DND-41 (cell line): ENCODE measurements around the gene CYTH4.

Source experiments
- ATAC-seq: fragments of 200-7000 bp; cut with Tn5 transposase; 3 replicates; pipeline ENCODE4 v1.9.1; 2021; ENCODE audit warnings: low read depth; ENCODE audit not compliant: insufficient read depth
- DNase-seq: peaks from one replicate; pipeline ENCODE4 v3.0.0-alpha.2; 2020
- H2AFZ ChIP-seq: 2 replicates; pipeline ENCODE4 v1.6.0; 2012; ENCODE audit warnings: low read depth, low read length
- H3K27ac ChIP-seq: 2 replicates; pipeline ENCODE4 v1.5.1; 2012; ENCODE audit warnings: low read length, inconsistent platforms
- H3K27me3 ChIP-seq: fragments of 200-600 bp; sonication (generic); 2 replicates; pipeline ENCODE4 v1.6.0; 2012; ENCODE audit warnings: low read length, mild to moderate bottlenecking, inconsistent platforms; ENCODE audit not compliant: insufficient read depth, poor library complexity
- H3K36me3 ChIP-seq: 2 replicates; pipeline ENCODE4 v1.5.1; 2012; ENCODE audit warnings: low read length, inconsistent platforms; ENCODE audit not compliant: insufficient read depth
- H3K4me1 ChIP-seq: 2 replicates; pipeline ENCODE4 v1.5.1; 2012; ENCODE audit warnings: mild to moderate bottlenecking, low read length; ENCODE audit not compliant: insufficient read depth
- H3K4me2 ChIP-seq: 2 replicates; pipeline ENCODE4 v1.6.0; 2012; ENCODE audit warnings: mild to moderate bottlenecking, moderate library complexity, low read length, inconsistent platforms; ENCODE audit not compliant: insufficient read depth
- H3K4me3 ChIP-seq, 2 experiments: fragments of 200-600 bp in 1 of 2; shearing (Covaris generic) in 1 of 2; 2 replicates each; pipeline ENCODE4 v1.5.1; 2012 to 2016; ENCODE audit warnings: inconsistent platforms in 2 of 2, low read length in 2 of 2, mild to moderate bottlenecking in 2 of 2, low read depth in 1 of 2, moderate library complexity in 1 of 2
- H3K79me2 ChIP-seq: 2 replicates; pipeline ENCODE4 v1.6.0; 2012; ENCODE audit warnings: low read length, inconsistent platforms; ENCODE audit not compliant: insufficient read depth
- H3K9ac ChIP-seq: 2 replicates; pipeline ENCODE4 v1.6.0; 2012; ENCODE audit warnings: low read depth, mild to moderate bottlenecking, inconsistent platforms, low read length, moderate library complexity
- H3K9me3 ChIP-seq: 2 replicates; pipeline ENCODE4 v1.5.1; 2012; ENCODE audit warnings: low read length, moderate library complexity, mild to moderate bottlenecking, inconsistent platforms; ENCODE audit not compliant: insufficient read depth, severe bottlenecking
- H4K20me1 ChIP-seq: 2 replicates; pipeline ENCODE4 v1.6.0; 2012; ENCODE audit warnings: low read length; ENCODE audit not compliant: insufficient read depth
- EZH2 ChIP-seq: IDR thresholded peaks from 3 replicates; pipeline ENCODE4 v1.6.1; 2012; ENCODE audit warnings: borderline replicate concordance, low read depth, mild to moderate bottlenecking, moderate library complexity, low read length, inconsistent platforms; ENCODE audit not compliant: severe bottlenecking
- TF ChIP-seq, protein P1 (sequence below): IDR thresholded peaks from 2 replicates; pipeline ENCODE4 v1.5.1; 2012; ENCODE audit warnings: borderline replicate concordance, low read length, moderate library complexity, mild to moderate bottlenecking; ENCODE audit not compliant: poor library complexity, severe bottlenecking; ENCODE audit errors: extremely low read depth

Gene CYTH4

DNA sequence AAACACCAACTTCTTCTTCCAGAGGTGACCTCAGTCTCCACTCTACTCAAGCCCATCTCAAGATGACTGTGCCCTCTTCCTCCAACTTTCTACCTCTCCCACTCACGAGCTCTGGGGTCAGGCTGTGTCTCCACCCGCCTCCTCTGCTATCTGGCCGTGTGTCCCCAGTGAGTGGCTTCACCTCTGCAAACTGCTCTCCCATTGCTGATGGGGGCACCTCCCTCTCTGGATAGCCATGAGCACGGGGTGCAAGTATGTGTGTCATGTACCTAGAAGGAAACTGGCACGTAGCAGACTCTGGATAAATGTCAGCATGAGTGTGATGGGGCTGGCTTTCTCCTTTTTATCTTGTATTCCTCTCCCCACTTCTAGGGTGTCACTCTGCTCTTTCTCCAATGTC lies 20.0 kb upstream of the CYTH4 start:
- no peak overlapping the region for H3K4me2 ChIP-seq
- H3K79me2 ChIP-seq: no peaks in the 10 kb centered on the region
- DNase-seq (no peak), ATAC-seq (no peak)
- H3K27ac ChIP-seq: no peak overlapping the region
- peaks cover 6% of the 10 kb centered on the region for H3K4me1 ChIP-seq
- H3K4me3 ChIP-seq: no peak overlapping the region
- H2AFZ ChIP-seq: no peak overlapping the region
- peaks cover 12% of the 10 kb centered on the region for H3K9me3 ChIP-seq
- H3K9ac ChIP-seq: no peak overlapping the region
- H3K36me3 ChIP-seq: no peaks in the 10 kb centered on the region
- H3K27me3 ChIP-seq: peaks cover 4% of the 10 kb centered on the region
- H4K20me1 ChIP-seq: no peaks in the 10 kb centered on the region; the same call in 1 of the 2 replicates
- TF ChIP-seq, protein P1, sequence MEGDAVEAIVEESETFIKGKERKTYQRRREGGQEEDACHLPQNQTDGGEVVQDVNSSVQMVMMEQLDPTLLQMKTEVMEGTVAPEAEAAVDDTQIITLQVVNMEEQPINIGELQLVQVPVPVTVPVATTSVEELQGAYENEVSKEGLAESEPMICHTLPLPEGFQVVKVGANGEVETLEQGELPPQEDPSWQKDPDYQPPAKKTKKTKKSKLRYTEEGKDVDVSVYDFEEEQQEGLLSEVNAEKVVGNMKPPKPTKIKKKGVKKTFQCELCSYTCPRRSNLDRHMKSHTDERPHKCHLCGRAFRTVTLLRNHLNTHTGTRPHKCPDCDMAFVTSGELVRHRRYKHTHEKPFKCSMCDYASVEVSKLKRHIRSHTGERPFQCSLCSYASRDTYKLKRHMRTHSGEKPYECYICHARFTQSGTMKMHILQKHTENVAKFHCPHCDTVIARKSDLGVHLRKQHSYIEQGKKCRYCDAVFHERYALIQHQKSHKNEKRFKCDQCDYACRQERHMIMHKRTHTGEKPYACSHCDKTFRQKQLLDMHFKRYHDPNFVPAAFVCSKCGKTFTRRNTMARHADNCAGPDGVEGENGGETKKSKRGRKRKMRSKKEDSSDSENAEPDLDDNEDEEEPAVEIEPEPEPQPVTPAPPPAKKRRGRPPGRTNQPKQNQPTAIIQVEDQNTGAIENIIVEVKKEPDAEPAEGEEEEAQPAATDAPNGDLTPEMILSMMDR: no peak
- no peak for TF ChIP-seq EZH2

DNA sequence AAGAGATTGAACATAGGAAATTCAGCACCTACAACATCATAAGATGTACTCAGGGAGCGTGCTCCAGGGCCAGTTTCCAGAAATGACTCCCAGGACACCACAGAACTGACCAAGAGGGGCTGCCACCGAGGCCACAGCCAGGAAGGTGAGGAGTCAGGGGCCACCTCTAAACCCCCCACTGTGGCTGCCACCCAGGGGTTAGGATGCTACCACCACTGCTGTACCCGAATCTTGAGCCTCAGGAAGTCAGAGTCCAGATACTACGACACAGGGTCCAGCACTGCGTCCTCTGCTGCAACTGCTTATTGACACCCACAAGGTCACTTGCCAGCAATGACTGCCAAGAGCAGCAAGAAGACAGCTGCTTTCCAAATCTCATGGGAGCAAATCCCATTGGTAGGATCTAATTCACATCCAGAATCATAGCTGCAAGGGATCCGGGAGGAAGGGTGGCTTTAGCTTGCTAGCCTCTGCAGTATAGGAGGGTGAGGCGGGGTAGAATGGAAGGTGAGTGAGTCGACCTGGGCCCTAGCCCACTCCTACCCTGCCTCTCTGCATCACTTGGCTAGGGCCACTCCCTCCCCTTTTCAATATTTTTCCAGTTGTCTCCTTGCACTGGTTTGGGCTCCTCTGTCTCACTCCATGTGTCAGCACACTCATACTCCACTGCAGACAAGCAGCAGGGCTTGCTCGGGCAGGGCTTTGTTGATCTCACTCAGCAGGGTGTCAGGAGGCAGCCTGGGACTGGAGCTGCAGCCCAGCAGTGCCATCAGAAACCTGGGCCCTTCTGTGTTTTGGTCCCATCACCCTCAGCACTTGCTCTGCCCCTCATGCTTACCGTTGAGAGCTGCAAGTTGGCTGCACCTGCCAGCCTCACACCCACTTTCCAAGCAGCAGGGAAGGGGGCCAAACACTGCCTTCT lies 18.1 kb upstream of the CYTH4 start:
- no peak for TF ChIP-seq EZH2
- TF ChIP-seq, protein P1: no peak
- H3K4me2 ChIP-seq: no peak overlapping the region

DNA sequence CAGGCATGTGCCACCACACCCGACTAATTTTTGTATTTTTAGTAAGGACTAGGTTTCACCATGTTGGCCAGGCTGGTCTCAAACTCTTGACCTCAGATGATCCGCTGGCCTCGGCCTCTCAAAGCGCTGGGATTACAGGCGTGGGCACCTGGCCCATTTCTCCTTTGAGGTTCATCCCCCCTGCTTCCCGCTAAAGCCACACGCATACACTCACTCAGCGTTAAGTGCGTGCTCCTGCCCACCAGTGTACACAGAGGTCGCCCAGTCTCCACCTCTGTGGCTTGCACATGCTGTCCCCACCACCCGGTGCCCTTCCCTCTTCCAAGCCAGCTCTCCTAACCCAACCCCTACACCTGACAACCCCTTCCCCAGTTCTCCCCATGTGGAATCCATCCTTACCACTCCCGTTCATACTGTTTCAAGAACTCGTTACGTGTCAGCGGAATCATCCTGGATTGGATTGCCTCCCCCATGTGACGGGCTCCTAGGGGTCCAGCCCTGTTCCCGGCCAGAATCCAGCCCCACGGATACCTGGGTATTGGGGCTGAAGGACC lies 15.7 kb upstream of the CYTH4 start:
- peak overlapping the region; percentile 43; the same call in 1 of the 2 replicates for H3K9ac ChIP-seq
- ATAC-seq (peak; percentile 28; the same call in 2 of the 3 replicates), DNase-seq (no peak)
- no peak overlapping the region for H2AFZ ChIP-seq
- peaks cover 16% of the 10 kb centered on the region for H3K27me3 ChIP-seq
- H4K20me1 ChIP-seq: no peaks in the 10 kb centered on the region
- no peak overlapping the region for H3K27ac ChIP-seq
- peak overlapping the region; percentile 68 for H3K4me2 ChIP-seq
- peaks cover 12% of the 10 kb centered on the region for H3K9me3 ChIP-seq
- H3K79me2 ChIP-seq: no peaks in the 10 kb centered on the region
- peak overlapping the region in 1 of 2 experiments; percentile 55; a peak in 1 of 4 replicates for H3K4me3 ChIP-seq
- no peaks in the 10 kb centered on the region for H3K36me3 ChIP-seq
- TF ChIP-seq, protein P1: no peak
- peaks cover 7% of the 10 kb centered on the region for H3K4me1 ChIP-seq

More for the DNA sequence above, 18.1 kb upstream of the CYTH4 start:
- H3K36me3 ChIP-seq: no peaks in the 10 kb centered on the region
- peaks cover 4% of the 10 kb centered on the region for H3K27me3 ChIP-seq
- peaks cover 12% of the 10 kb centered on the region for H3K9me3 ChIP-seq
- no peak overlapping the region for H3K4me3 ChIP-seq
- H3K4me1 ChIP-seq: peaks cover 7% of the 10 kb centered on the region
- no peak overlapping the region for H3K9ac ChIP-seq
- H3K27ac ChIP-seq: no peak overlapping the region
- DNase-seq (no peak), ATAC-seq (no peak)
- H2AFZ ChIP-seq: no peak overlapping the region
- no peaks in the 10 kb centered on the region for H3K79me2 ChIP-seq
- H4K20me1 ChIP-seq: no peaks in the 10 kb centered on the region; the same call in 1 of the 2 replicates
